Measurements from ENCODE around the gene CLDN5. TPM values are rescaled to one million over a fixed set of nuclear protein-coding genes. Genes with fewer than 3 reads are reported as not detected.

CLDN5 gene
- total and polyA plus RNA-seq, 2 donors (not counting 1 experiment from before 2014, with no cell fraction given): not detected

DNA sequence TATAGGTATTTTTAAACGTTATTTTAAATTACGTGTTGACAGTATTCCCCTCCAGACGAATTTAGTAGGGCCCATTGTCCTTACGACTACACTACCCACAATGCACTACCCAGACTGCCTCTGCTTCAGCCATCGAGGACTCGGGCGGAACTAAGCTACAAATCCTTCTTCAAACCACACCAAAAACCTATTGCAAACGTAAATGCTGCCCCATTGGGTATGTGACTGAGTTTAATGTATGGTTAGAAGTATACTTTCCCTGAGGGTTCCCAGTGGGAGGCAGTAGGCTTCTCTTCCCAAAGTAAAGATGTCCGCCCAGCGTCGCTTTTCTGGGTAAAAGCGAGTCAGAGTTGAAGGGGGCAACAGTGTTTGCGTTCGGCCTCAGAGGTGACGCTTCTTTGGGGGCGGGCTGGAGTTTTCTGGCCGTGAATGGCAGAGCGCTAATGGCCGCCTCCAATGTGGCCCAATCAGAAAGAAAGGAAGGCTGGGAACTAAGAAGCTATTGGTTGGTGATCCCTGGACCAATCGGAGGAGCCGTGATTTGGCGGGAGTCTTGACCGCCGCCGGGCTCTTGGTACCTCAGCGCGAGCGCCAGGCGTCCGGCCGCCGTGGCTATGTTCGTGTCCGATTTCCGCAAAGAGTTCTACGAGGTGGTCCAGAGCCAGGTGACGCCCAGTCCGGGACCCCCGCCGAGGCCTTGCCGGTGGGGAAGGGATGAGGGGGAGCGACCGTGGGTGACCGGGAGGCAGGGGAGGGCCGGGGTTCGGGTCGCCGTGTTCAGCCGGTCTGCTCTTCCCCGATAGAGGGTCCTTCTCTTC is 44.6 kb downstream of the CLDN5 start, which contains the start of gene CDC45:
CDC45 (plus strand) TSS at position 566 of the 818 bp plus-strand sequence; CDS start at position 615, 49 bp downstream.
- no peaks in the 10 kb centered on the region for H3K9me3 Mint-ChIP-seq (ENCODE audit: insufficient read depth)
- H3K4me3 ChIP-seq (ENCODE audit: control extremely low read depth in 1 of 5, extremely low read depth in 1 of 5, insufficient read depth in 1 of 5, low read depth in 2 of 5, low read length in 4 of 5): peak within 1 kb of the TSS; percentile 66 to 92 (median 83)
- no peak for TF ChIP-seq EZH2 (IDR thresholded peaks at IDR 0.05; ENCODE audit: borderline replicate concordance, insufficient read depth, low read depth, low read length, poor library complexity, severe bottlenecking)
- TF ChIP-seq, protein P1, sequence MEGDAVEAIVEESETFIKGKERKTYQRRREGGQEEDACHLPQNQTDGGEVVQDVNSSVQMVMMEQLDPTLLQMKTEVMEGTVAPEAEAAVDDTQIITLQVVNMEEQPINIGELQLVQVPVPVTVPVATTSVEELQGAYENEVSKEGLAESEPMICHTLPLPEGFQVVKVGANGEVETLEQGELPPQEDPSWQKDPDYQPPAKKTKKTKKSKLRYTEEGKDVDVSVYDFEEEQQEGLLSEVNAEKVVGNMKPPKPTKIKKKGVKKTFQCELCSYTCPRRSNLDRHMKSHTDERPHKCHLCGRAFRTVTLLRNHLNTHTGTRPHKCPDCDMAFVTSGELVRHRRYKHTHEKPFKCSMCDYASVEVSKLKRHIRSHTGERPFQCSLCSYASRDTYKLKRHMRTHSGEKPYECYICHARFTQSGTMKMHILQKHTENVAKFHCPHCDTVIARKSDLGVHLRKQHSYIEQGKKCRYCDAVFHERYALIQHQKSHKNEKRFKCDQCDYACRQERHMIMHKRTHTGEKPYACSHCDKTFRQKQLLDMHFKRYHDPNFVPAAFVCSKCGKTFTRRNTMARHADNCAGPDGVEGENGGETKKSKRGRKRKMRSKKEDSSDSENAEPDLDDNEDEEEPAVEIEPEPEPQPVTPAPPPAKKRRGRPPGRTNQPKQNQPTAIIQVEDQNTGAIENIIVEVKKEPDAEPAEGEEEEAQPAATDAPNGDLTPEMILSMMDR (IDR thresholded peaks at IDR 0.05): no peak
- peak within 1 kb of the TSS; percentile 98 to 100 for H3K27ac ChIP-seq (ENCODE audit: low read length in 2 of 2)
- peak within 1 kb of the TSS; percentile 98 for H3K4me3 Mint-ChIP-seq
- H2AFZ ChIP-seq (ENCODE audit: insufficient read depth, low read depth, low read length, poor library complexity, severe bottlenecking): peak within 1 kb of the TSS; percentile 92
- peaks cover 4 to 8% of the 10 kb centered on the region in 2 experiments for H3K36me3 ChIP-seq (replicated peaks in 1 of 2; ENCODE audit: control extremely low read depth in 1 of 2, control insufficient read depth in 1 of 2, extremely low read depth in 1 of 2, insufficient read depth in 2 of 2, low read length in 1 of 2)
- no peaks in the 10 kb centered on the region for H3K27me3 ChIP-seq (replicated peaks in 1 of 4; ENCODE audit: control extremely low read depth in 1 of 4, control insufficient read depth in 3 of 4, insufficient read depth in 4 of 4, low read length in 3 of 4)
- peak; percentile 98 for DNase-seq
- ChIA-PET CTCF (interaction anchor here (0.7 to 5.5 kb wide), 7 partner anchors 13 to 335 kb away, joined by 3 to 29 read pairs (median 3); partner anchors contain the start of genes C22orf39 and ESS2), POLR2A (interaction anchor here (0.5 to 2.2 kb wide), 8 partner anchors 32 to 1790 kb away, joined by 3 to 18 read pairs (median 5); partner anchors contain the start of genes C22orf39, CLTCL1, DGCR2 and ESS2)
- peak; percentile 90 for ATAC-seq (ENCODE audit: low read depth)
- peaks cover 16 to 20% of the 10 kb centered on the region in 2 donors for H3K4me1 ChIP-seq (ENCODE audit: control insufficient read depth in 2 of 2, insufficient read depth in 2 of 2, low read length in 2 of 2)
- peaks cover 43% of the 10 kb centered on the region for H3K79me2 ChIP-seq (ENCODE audit: control insufficient read depth, insufficient read depth, low read length)
- H3K9ac ChIP-seq (ENCODE audit: low read length): peak within 1 kb of the TSS; percentile 98
- H3K4me2 ChIP-seq (replicated peaks; ENCODE audit: low read depth, low read length, poor library complexity, severe bottlenecking): peak within 1 kb of the TSS; percentile 92
- intact Hi-C loops (cut with micrococcal nuclease): loop anchor here (1.0 to 2.0 kb wide), 10 partner anchors 32 to 357 kb away; partner anchors contain the start of genes C22orf39, CLTCL1, DGCR2 and ESS2
- peaks cover 17% of the 10 kb centered on the region for H4K20me1 ChIP-seq (ENCODE audit: control insufficient read depth, insufficient read depth, low read length, poor library complexity, severe bottlenecking)
- H3K4me1 Mint-ChIP-seq: peaks cover 23% of the 10 kb centered on the region
- H3K27ac Mint-ChIP-seq: peak within 1 kb of the TSS; percentile 100
- no peaks in the 10 kb centered on the region for H3K9me3 ChIP-seq (ENCODE audit: control extremely low read depth in 1 of 3, control insufficient read depth in 2 of 3, insufficient read depth in 1 of 3, low read length in 2 of 3)
- WGBS (ENCODE audit: insufficient coverage): under 1% methylated on average over 42 of the region's 50 CpGs
- H3K27me3 Mint-ChIP-seq: no peaks in the 10 kb centered on the region
